ENCODE data around the gene BMP7.
A peak's percentile ranks its signal among the peaks of the same experiment; 100 is the strongest.
"Not testable (repeated sequence)": the region's sequence is repeated elsewhere in the genome, so short reads cannot be mapped to it uniquely, and the experiment has no call there.

BMP7 gene

GRCh38 chr20:57287901-57288300 is 21.5 kb upstream of the BMP7 start:
- no peaks in the 10 kb centered on the region for H3K9me3 ChIP-seq (ENCODE audit: insufficient read depth, low read length)
- no peak for DNase-seq (ENCODE audit: low read depth, low spot score)
- no peak overlapping the region for H3K4me3 ChIP-seq (ENCODE audit: insufficient read length, low read depth)
- H3K27me3 ChIP-seq (ENCODE audit: insufficient read depth, insufficient read length): no peaks in the 10 kb centered on the region
- peaks cover 21% of the 10 kb centered on the region for H3K4me1 ChIP-seq (ENCODE audit: insufficient read depth, insufficient read length)
- no peak overlapping the region for H3K9ac ChIP-seq (ENCODE audit: insufficient read length, low read depth)
- H3K36me3 ChIP-seq (ENCODE audit: insufficient read depth, insufficient read length, low read length): no peaks in the 10 kb centered on the region
- TF ChIP-seq SUZ12 (IDR thresholded peaks at IDR 0.05; ENCODE audit: extremely low read depth, insufficient read depth, insufficient read length): no peak
- no peak for TF ChIP-seq ZNF274 (IDR thresholded peaks at IDR 0.05; ENCODE audit: low read depth, low read length)
- no peak for TF ChIP-seq YY1 (IDR thresholded peaks at IDR 0.05; ENCODE audit: insufficient read depth, insufficient read length)

- DNase-seq (ENCODE audit: low read depth, low spot score): no peak
- no peak for TF ChIP-seq ZNF274 (IDR thresholded peaks at IDR 0.05; ENCODE audit: low read depth, low read length)
- TF ChIP-seq SUZ12 (IDR thresholded peaks at IDR 0.05; ENCODE audit: extremely low read depth, insufficient read depth, insufficient read length): no peak
- TF ChIP-seq YY1 (IDR thresholded peaks at IDR 0.05; ENCODE audit: insufficient read depth, insufficient read length): no peak
- Histone ChIP-seq H3K4me3 (ENCODE audit: insufficient read length, low read depth) (no peak overlapping the region), H3K9me3 (ENCODE audit: insufficient read depth, low read length) (no peaks in the 10 kb centered on the region), H3K9ac (ENCODE audit: insufficient read length, low read depth) (no peak overlapping the region), H3K27me3 (ENCODE audit: insufficient read depth, insufficient read length) (no peaks in the 10 kb centered on the region), H3K36me3 (ENCODE audit: insufficient read depth, insufficient read length, low read length) (no peaks in the 10 kb centered on the region), H3K4me1 (ENCODE audit: insufficient read depth, insufficient read length) (peaks cover 22% of the 10 kb centered on the region)
Measured at GRCh38 chr20:57287007-57287880, 20.8 kb upstream of the BMP7 start.

- Histone ChIP-seq H3K36me3 (ENCODE audit: insufficient read depth, insufficient read length, low read length) (no peaks in the 10 kb centered on the region), H3K27me3 (ENCODE audit: insufficient read depth, insufficient read length) (no peaks in the 10 kb centered on the region), H3K9me3 (ENCODE audit: insufficient read depth, low read length) (no peaks in the 10 kb centered on the region), H3K4me3 (ENCODE audit: insufficient read length, low read depth) (no peak overlapping the region), H3K9ac (ENCODE audit: insufficient read length, low read depth) (no peak overlapping the region), H3K4me1 (ENCODE audit: insufficient read depth, insufficient read length) (peaks cover 14% of the 10 kb centered on the region)
- TF ChIP-seq ZNF274 (IDR thresholded peaks at IDR 0.05; ENCODE audit: low read depth, low read length) (no peak), SUZ12 (IDR thresholded peaks at IDR 0.05; ENCODE audit: extremely low read depth, insufficient read depth, insufficient read length) (no peak), YY1 (IDR thresholded peaks at IDR 0.05; ENCODE audit: insufficient read depth, insufficient read length) (no peak)
- no peak for DNase-seq (ENCODE audit: low read depth, low spot score)
Measured at GRCh38 chr20:57283860-57284259, 17.4 kb upstream of the BMP7 start.

DNA sequence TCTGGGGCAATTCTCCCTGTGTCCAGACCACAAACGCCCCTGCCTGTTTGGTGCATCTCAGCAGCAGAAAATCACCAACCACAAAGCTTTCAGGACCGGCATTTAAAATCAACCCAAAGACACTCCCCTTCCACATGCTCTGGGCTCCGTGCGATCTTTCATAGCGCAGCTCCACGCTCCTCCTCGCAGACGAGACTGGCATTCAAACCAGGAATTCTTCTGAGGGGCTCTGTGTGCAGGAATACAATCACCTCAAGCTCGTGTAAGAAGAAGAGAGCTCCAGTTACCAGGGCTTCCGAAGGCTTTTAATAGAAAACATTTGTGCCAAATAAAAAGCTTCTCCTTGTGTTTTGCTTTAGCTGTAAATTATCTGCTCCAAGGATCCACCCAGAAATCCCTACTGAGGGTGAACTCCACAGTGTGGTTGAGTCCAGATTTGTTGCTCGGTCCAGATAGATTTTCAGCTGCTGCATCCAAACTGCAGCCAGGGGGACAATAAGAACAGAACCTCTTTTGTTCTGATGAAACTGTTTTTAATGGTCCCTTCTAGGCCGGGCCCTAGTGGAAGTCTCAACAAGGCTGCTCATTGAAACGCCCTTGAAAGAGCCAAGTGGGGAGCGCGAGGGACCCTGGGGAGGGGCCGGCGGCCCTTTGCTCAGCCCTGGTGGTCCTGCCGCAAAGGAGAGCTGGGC is 16.4 kb upstream of the BMP7 start:
- Histone ChIP-seq H3K9me3 (ENCODE audit: insufficient read depth, low read length) (no peaks in the 10 kb centered on the region), H3K27me3 (ENCODE audit: insufficient read depth, insufficient read length) (no peaks in the 10 kb centered on the region), H3K4me3 (ENCODE audit: insufficient read length, low read depth) (no peak overlapping the region), H3K4me1 (ENCODE audit: insufficient read depth, insufficient read length) (peaks cover 12% of the 10 kb centered on the region), H3K9ac (ENCODE audit: insufficient read length, low read depth) (peak overlapping the region; percentile 47), H3K36me3 (ENCODE audit: insufficient read depth, insufficient read length, low read length) (no peaks in the 10 kb centered on the region)
- no peak for TF ChIP-seq YY1 (IDR thresholded peaks at IDR 0.05; ENCODE audit: insufficient read depth, insufficient read length)
- no peak for TF ChIP-seq ZNF274 (IDR thresholded peaks at IDR 0.05; ENCODE audit: low read depth, low read length)
- TF ChIP-seq SUZ12 (IDR thresholded peaks at IDR 0.05; ENCODE audit: extremely low read depth, insufficient read depth, insufficient read length): no peak
- DNase-seq (ENCODE audit: low read depth, low spot score): no peak

- Histone ChIP-seq H3K9ac (ENCODE audit: insufficient read length, low read depth) (no peak overlapping the region), H3K4me3 (ENCODE audit: insufficient read length, low read depth) (no peak overlapping the region), H3K36me3 (ENCODE audit: insufficient read depth, insufficient read length, low read length) (no peaks in the 10 kb centered on the region), H3K27me3 (ENCODE audit: insufficient read depth, insufficient read length) (no peaks in the 10 kb centered on the region), H3K9me3 (ENCODE audit: insufficient read depth, low read length) (no peaks in the 10 kb centered on the region), H3K4me1 (ENCODE audit: insufficient read depth, insufficient read length) (peaks cover 9% of the 10 kb centered on the region)
- TF ChIP-seq SUZ12 (IDR thresholded peaks at IDR 0.05; ENCODE audit: extremely low read depth, insufficient read depth, insufficient read length) (no peak), ZNF274 (IDR thresholded peaks at IDR 0.05; ENCODE audit: low read depth, low read length) (no peak), YY1 (IDR thresholded peaks at IDR 0.05; ENCODE audit: insufficient read depth, insufficient read length) (no peak)
- no peak for DNase-seq (ENCODE audit: low read depth, low spot score)
Measured at GRCh38 chr20:57281900-57282299, 15.5 kb upstream of the BMP7 start.

DNA sequence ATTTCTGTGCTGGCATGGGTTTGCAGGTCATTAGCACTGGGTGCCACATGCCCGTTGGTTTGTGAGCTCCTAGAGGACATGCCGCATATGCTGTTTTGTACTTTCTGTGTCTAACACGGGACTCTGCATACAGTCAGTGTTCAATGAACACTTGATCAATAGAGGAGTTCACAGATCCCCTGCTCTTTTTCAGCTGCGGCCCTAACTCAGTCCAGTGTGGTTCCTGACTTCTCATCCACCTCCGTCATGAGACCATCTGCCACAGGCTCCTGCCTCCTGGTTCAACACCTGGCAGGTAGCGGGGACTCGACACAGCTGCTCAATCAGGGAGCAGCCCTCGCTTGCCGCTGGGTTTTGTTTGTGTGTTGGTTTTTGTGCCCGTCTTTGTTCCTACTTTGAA is 13.8 kb upstream of the BMP7 start:
- Histone ChIP-seq H3K4me3 (ENCODE audit: insufficient read length, low read depth) (no peak overlapping the region), H3K9me3 (ENCODE audit: insufficient read depth, low read length) (no peaks in the 10 kb centered on the region), H3K4me1 (ENCODE audit: insufficient read depth, insufficient read length) (peaks cover 6% of the 10 kb centered on the region), H3K27me3 (ENCODE audit: insufficient read depth, insufficient read length) (no peaks in the 10 kb centered on the region), H3K36me3 (ENCODE audit: insufficient read depth, insufficient read length, low read length) (no peaks in the 10 kb centered on the region), H3K9ac (ENCODE audit: insufficient read length, low read depth) (no peak overlapping the region)
- no peak for TF ChIP-seq YY1 (IDR thresholded peaks at IDR 0.05; ENCODE audit: insufficient read depth, insufficient read length)
- no peak for DNase-seq (ENCODE audit: low read depth, low spot score)

DNA sequence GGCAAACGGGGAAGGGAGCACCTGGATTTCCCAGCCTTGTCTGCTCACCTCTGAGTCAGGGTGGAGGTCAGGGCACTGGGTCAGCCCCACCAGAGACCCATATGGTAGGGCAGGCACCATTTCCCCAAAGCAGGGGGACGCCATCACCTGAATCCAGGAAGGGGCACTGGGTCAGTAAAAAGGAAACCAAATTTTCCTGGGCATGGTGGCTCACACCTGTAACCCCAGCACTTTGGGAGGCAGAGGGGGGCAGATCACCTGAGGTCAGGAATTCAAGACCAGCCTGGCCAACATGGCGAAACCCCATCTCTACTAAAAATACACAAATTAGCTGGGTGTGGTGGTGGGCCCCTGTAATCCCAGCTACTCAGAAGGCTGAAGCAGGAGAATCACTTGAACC is 13.1 kb upstream of the BMP7 start:
- not testable (repeated sequence) for H3K9ac ChIP-seq (ENCODE audit: insufficient read length, low read depth); H3K4me3 ChIP-seq (ENCODE audit: insufficient read length, low read depth); H3K4me1 ChIP-seq (ENCODE audit: insufficient read depth, insufficient read length); H3K36me3 ChIP-seq (ENCODE audit: insufficient read depth, insufficient read length, low read length); H3K9me3 ChIP-seq (ENCODE audit: insufficient read depth, low read length); H3K27me3 ChIP-seq (ENCODE audit: insufficient read depth, insufficient read length); DNase-seq (ENCODE audit: low read depth, low spot score)
